ENCODE measurements around the gene YTHDF1.

Gene YTHDF1

DNA sequence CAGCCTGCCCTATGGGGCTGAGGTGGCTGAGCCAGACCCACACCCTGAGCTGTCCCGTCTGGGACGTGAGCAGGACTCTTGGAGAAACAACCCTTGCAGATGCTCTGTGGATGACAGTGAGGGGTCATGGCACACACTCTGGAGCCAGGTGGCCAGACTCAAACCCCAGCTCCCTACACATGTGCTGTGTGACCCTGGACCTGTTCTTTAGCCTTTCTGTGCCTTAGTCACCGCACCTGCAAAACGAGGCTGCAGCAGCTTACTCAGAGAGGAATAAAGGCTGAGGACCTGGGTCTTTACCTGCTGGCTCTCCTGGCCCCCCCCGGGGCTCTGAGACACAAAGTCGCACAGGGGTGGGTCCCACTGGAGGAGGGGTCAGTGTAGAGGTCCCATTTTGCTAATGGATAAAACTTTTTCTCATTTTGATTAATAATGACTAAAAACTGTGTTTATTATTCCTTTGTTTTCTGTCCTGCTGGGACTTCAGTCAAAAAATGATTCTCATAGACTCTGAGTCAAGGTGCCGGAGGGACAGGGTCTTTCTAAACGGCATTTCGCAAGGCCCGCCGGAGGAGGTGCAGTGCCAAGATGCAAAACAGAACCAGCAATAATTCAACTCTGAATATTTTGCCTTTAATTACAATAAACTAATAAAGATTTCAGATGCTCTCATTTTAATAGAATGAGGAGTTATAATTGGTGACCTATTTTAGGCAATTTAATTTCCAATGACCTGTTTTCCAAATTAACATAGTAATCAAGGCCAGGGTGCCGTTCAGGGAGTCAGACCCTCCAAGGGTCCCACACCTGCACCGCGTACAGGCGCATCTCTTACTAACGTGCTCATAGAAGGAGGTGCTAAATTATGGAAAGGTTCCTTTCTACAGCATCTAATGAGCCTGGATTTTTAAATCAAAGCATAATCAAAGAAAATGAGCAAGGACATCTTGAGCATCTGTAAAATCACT lies 62.4 kb downstream of the YTHDF1 start:
- no peak for DNase-seq

DNA sequence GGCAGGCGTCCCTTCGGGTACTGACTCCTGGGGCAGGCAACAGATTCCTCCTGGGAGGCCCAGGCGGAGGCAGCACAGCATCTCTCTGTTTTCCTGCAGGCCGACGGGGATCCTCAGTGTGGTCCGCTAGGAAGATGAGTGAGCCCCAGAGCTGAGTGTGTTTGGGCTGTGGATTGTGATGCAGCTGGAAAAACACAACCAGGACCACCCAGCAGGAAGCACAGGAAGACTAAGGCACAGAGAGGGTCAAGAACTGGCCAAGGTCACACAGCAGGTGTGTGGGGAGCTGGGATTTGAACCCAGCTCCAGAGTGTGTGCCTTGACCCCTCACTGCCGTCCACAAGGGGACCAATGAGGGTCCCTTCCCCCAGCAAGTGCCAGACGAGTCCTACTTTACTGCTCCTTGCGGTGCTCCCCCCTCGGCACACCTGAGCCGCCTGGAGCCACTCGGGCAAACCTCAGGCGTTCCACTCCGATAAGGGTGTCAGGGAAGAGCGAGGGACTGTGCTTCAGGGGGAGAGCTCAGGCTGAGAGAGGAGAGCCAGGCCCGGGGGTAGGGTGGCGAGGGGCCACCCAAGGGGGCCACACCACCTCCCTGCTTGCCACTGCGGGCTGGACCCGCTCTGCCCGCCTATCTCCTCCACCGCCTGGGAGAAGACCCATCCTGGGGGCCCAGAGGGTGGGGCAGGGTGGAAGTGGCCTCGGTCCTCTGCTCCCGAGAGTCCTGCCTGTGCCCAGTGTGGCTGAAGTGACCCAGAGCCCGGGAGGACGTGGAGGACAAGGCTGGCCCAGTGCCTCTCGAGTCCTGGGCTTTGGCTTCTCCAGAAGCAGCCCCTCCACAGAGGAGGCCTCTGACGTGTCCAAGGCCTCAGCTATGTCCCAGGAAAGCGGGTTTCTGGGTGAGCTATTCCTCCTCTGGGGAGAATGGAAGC lies 63.3 kb downstream of the YTHDF1 start:
- DNase-seq: no peak

DNA sequence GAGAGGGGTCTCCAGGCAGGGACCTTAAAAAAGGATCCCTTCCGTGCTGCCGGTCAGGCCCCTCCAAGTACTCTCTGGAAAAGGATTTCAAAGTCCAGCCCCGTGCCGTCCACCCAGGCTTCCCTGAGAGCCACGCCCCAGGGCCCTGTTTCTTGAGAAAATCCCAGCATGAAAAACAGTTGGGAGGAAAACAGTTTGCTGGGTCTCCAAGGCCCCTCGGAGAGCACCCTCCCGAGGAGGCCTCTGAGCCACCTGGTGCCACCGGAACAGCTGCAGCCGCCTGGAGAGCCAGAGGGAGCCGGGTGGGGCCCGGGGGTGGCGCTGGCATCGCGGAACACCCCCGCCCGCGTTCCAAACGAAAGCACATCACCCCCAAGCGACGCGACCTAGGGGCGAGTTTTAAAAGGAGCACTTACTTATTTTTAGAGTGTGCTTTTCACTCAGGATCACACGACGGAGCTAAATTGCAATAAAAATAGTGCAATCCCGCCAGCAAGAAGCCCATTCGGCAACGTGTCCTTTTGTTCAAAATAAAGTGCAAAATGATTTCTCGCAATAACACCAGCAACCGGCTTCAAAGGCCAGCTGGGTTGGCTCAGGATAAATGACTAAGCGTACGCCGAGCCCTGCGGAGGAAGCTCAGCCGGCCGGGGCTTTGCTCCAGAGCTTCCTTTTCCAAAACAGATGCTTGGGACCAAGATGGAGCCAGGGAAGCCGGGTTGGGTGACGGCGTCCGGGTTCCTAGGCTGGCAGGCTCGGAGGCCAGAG lies 64.2 kb downstream of the YTHDF1 start:
- DNase-seq: no peak

DNA sequence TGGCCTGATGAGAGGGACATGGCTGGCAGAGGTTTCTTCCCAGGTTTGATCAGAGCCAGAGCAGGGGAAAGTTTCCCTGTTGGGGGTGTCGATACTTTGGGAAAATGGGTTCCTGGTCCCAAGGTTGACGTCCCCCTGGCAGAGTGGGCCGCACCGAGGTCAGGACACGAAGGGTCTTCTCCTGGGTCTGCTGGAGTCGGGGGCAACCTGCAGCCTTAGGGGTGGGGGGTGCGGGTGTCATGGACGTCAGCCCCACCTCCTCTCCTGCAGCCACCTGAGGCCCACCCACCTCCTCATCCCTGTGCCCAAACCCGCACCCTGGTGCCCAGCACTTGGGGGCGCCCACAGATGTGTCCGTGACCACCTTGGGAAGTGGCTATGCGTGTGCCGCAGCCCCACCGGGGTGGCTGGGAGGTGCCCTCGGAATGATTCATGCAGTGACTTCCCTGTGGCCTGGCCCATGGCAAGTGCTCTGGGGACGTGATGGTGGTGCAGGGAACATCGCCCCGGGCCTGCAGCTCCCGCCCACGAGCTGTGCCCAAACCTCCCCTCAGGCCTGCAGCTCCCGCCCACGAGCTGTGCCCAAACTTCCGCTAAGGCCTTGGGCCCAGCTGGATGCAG lies 64.9 kb downstream of the YTHDF1 start:
- no peak for DNase-seq

DNA sequence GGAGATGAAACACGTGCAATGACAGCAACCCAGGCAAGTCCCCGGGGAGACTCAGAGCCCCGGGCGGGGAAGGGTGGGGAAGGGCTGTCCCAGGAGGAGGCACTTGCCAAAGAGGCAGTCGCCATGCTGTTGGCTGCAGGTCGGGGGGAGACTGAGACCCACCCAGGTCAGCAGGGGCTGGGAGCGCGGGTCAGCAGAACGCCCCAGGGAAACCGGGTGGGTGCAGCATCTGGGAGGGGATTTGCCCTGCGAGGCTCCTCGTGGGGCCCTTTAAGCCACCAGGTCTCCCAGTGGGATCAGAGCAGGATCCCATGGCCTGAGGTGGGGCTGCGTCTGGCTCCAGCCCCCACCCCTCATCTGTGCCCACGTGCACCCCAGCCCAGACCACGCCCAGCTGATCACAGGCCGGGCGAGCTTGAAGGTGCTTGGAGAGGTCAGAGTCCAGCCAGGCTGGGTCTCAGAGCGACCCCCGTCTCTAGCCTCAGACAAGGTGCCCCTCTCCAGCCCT lies 65.5 kb downstream of the YTHDF1 start:
- DNase-seq: no peak

DNA sequence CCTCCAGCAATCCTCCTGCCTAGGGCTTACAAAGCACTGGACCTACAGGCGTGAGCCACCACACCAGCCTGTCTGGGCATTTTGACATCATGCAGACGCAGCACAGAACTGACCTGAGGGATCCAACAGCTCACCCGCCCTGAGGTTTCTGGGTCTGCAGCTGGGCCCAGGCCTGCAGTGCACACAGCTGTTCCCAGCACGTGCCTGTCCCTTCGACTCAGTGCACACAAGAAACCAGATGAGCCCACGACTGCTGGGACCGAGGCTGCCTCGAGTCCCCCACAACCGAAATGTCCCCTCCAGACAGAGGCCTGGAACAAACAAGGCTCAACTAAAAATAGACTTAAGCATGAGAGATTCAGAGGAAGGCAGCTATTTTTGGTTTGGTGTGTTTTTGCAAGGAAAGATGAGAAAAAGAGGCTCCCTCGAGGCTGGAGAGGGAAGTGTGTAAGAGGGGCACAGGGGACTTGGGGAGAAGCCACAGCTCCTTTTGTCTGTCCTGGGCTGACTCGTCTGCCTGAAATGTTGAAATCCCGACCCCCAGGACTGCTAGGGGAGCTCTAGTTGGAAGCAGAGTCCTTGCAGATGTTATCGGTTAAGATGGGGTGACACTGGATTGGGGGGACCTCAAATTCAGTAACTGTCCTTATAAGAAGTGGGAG lies 66.3 kb downstream of the YTHDF1 start:
- no peak for DNase-seq

DNA sequence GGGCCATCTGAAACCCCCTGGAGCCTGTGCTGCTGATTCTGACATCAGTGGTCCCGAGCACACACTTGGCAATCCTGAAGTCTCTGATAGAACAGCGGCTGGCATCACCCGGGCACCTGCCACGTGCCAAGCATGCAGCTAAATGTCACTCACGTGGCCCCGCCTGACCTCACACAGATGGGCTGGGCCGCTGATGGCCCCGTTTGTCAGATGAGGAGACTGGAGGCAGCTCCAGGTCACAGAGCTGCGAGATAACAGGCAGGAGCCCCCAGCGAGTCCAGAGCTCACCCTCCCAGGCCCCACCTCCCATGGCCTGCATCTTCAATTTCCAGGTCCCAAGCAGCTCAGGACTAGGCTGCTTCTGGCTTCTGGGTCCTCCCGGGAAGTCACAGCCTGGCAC lies 67.2 kb downstream of the YTHDF1 start:
- DNase-seq: no peak

DNA sequence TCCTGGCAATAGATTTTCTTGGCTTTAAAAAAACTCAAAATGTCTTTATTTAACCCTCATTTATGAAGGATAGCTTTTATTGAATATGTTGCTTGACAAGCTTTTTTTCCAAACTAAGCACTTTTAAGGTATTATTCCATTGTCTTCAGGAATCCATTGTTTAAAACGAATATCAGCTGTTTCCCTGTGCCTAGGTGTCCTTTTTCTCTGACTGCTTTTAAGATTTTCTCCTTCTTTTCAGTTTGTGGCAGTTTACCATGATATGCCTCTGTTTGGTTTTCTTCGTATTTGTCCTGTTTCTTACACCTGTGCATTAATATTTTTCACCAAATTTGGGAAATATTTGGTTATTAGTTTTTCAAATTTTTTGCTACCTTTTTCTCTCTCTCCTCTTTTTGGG lies 68.4 kb downstream of the YTHDF1 start:
- no peak for DNase-seq

Measured in activated T-cell treated with anti-CD3 and anti-CD28 coated beads, Interleukin-2, amount 50 U/mL, for 1 hour (primary cell).